ENCODE data around the gene RPS6KB1. TPM values are rescaled to one million over a fixed set of nuclear protein-coding genes. Genes with fewer than 3 reads are reported as not detected.
"Not testable (repeated sequence)": the region's sequence is repeated elsewhere in the genome, so short reads cannot be mapped to it uniquely, and the experiment has no call there.

Gene RPS6KB1
- total RNA-seq: 10.9 and 20.9 TPM in 2 replicates

- no peak for DNase-seq (ENCODE audit: low read depth)
Observed at GRCh38 chr17:59892924-59893675, at the start of gene RPS6KB1, which contains the start of gene TUBD1. TSS of gene RPS6KB1 (plus strand) at chr17:59893121. CDS start at chr17:59893185, 64 bp downstream. TSS of gene TUBD1 (minus strand) at chr17:59892943. CDS start at chr17:59891002, 1,941 bp downstream.

- peak; percentile 85 for DNase-seq (ENCODE audit: low read depth)
Observed at GRCh38 chr17:59844884-59845594, 47.9 kb upstream of the RPS6KB1 start.

- peak; percentile 98 for DNase-seq (ENCODE audit: low read depth)
Observed at GRCh38 chr17:59845595-59846393, 47.1 kb upstream of the RPS6KB1 start.

- peak; percentile 99 for DNase-seq (ENCODE audit: low read depth)
Observed at GRCh38 chr17:59846394-59847165, 46.3 kb upstream of the RPS6KB1 start.

DNA sequence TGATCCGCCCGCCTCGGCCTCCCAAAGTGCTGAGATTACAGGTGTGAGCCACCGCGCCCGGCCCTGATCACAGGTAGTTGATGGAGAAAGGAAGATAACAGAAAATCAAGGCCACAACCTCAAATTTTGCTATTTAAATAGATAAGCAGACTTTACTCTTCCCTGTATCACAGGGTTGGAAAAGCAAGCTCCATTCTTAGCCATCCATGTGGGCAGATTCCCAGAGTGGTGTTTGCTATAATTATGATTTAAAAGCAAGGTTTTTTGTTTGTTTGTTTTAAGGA lies 44.6 kb upstream of the RPS6KB1 start:
- DNase-seq (ENCODE audit: low read depth): no peak

- DNase-seq (ENCODE audit: low read depth): peak; percentile 93
Observed at GRCh38 chr17:59848778-59849177, 44.1 kb upstream of the RPS6KB1 start.

- DNase-seq (ENCODE audit: low read depth): not testable (repeated sequence)
Observed at GRCh38 chr17:59850311-59850710, 42.6 kb upstream of the RPS6KB1 start.

DNA sequence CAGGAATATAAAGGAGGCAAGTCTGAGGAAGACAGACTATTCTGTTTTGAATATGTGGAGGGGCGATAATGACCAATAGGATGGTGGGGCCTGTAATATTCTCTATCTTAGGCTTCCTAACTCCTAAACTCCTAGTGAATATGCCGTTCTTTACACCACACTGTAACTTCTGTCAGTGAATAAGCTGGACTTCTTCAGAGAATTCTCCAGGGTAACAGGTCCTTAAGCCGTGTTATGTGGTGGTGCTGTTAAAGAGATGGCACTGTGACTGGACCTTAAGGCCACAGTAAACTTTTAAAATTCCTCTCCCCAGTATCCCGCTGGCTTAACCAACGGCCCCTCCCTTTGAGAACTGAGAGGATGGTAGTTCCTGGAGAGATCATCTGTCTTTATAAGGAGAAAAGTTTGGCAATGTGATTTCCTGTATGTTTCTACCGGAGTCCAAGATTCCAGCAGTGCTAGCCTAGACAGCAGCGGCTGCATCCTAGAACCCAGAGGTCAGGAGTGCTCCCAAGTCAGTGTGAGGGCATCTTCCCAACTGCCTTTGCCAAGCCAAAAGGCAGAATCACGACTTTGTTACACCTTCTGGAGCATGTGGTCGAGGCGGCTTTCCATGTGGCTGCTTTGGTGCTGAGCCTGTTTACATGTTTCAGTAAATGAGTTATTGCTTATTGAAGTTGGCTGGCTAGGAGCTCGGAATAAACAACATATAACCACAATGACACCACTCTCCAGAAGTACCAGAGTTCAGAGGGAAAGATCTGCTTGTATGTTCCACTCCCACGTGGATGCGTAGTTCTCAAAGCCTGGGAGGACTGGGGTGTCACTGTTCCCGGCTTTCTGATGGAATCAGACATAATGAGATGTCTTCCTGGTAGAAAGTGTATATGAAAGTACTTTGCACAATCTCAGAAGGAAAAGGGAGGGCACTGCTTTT lies 41.2 kb upstream of the RPS6KB1 start:
- DNase-seq (ENCODE audit: low read depth): peak; percentile 87

GRCh38 chr17:59852847-59853167 lies 40.1 kb upstream of the RPS6KB1 start:
- DNase-seq (ENCODE audit: low read depth): not testable (repeated sequence)

- peak; percentile 94 for DNase-seq (ENCODE audit: low read depth)
Observed at GRCh38 chr17:59853168-59853918, 39.6 kb upstream of the RPS6KB1 start.

DNA sequence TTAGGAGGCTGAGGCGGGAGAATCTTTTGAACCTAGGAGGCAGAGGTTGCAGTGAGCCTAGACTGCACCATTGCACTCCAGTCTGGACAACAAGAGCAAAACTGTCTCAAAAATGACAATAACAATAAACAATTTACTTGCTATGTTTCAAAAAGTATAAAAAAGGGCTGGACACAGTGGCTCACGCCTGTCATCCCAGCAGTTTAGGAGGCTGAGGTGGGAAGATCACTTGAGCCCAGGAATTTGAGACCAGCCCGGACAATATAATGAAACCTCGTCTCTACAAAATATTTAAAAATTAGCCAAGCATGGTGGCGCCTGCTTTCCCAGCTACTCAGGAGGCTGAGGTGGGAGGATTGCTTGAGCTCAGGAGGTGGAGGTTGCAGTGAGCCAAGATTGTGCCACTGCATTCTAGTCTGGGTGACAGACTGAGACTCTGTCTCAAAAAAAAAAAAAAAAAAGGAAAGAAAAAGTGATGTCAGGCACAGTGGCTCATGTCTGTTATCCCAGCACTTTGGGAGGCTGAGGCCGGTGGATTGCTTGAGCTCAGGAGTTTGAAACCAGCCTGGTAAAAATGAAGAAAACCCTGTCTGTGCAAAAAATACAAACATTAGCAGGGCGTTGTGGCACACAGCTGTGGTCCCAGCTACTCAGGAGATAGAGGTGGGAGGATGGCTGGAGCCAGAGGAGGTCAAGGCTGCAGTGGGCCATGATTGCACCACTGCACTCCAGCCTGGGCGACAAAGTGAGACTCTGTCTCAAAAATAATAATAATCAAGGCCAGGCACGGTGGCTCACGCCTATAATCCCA lies 38.8 kb upstream of the RPS6KB1 start:
- DNase-seq (ENCODE audit: low read depth): not testable (repeated sequence)

DNA sequence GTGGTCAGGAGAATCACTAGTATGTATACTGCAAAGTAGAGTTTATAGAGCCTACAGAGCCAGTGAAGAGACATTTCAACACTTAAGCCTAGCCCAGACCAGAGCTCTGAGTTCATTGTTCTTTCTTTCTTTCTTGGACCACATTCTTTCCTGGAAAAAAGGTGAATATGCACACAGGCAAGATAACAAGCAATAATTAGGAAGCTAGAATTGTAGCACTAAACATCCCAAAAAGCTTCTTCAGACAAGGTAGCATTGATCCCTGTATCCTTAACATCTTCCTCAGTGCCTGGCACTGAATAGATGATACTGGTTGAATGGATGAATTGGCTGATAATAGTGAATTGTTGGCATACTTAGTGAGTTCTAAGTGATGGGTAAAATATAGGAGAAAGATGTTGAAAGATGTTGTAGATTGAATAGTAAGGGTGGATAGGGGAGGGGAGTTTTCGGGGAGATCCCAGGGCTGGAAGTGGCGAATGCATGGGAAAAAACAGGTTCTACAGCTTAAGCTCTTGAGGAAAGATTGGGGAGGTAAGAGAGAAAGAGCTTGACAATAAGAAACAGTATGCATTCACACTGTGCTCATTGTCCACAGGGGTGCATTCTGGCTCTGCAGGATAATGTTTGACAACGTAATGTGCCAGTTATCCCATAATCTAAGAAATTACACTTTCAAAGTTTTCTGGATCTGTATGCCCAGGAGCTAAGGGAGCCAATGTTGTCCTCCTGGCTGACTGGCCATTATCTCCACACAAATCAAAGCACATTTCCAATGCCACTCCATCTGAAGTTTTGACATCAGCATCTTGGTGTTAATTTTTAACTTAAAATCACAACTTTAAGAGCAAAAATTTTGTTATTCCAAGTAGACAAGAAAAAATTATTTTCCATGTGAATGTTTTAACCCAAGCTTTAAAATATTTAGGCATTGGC lies 35.8 kb upstream of the RPS6KB1 start:
- no peak for DNase-seq (ENCODE audit: low read depth)

- no peak for DNase-seq (ENCODE audit: low read depth)
Observed at GRCh38 chr17:59858167-59858816, 34.6 kb upstream of the RPS6KB1 start.

GRCh38 chr17:59858932-59859331 lies 34.0 kb upstream of the RPS6KB1 start:
- no peak for DNase-seq (ENCODE audit: low read depth)

DNA sequence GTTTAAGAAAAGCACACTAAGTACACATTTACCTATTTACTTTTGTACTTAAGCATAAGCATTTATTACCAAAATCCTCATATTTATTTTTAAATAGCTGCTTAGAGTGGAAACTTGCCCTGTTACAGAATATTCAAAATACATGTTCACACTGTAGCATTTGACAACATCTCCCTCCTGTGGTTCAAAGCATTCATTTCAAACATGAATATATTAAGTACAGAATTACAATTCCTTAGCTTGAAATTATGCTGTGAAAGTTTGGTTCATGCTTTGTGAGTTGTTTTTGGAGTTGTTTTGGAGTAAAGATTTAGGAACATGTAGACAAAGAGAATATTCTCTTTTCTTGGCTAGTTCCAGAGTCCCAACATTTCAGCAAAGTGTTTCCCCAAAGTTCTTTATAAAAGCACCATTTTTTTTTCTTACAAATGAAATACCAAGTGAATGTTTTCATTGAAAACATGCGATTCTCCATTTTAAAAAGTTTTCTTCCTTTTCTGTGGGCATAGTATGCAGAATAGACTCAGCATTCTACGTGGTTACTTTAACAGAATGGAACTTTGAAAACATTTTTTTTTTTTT lies 33.4 kb upstream of the RPS6KB1 start:
- DNase-seq (ENCODE audit: low read depth): peak; percentile 78

DNA sequence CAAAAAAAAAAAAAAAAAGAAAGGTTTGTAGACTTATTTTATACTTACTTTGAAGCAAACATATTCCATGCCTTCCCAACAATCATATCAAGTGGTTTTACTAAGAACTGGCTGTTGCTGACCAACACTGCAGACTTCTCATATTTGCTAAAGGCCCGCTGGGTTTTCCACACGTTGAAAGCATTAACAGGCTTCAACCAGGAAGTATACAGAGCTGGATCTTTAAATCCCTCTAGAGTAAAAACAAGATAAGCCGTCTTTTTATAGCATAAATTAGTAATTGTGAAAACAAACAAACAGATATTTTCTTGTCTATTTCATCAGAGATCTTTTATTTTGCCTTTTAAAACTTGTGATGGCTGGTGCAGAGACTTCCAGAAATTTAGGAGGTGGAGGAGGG lies 29.3 kb upstream of the RPS6KB1 start:
- no peak for DNase-seq (ENCODE audit: low read depth)

- no peak for DNase-seq (ENCODE audit: low read depth)
Observed at GRCh38 chr17:59869941-59870218, 23.0 kb upstream of the RPS6KB1 start.
